Cortex of kidney (tissue), 1 donor: ENCODE data around the gene ZNF878.

Experiments used
- DNase-seq: peaks from one replicate; lab custom pipeline; 2025; lab: John Stamatoyannopoulos, UW

The ZNF878 gene

DNA sequence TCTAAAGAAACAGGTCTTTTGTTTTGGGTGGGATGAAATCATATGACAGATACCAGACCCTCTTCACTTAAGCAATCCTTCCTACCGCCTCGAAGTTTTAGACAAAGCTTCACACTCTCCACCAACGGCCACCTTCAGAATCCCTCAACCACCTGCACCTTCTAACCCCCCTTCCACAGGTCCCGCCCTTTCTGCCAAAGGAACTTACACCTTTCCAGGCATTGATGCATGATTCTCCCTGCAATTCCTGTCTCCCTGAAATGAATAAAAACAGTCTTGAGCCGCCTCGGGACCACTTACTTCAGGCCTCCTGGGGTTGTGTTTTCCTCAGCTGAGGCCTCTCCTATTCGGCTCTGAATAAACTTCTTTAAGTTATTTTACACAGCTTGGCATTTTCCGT is 18.1 kb downstream of the ZNF878 start:
- DNase-seq, result no peak

- DNase-seq, result no peak
Measured at GRCh38 chr19:12034198-12034597, 18.6 kb downstream of the ZNF878 start.

DNA sequence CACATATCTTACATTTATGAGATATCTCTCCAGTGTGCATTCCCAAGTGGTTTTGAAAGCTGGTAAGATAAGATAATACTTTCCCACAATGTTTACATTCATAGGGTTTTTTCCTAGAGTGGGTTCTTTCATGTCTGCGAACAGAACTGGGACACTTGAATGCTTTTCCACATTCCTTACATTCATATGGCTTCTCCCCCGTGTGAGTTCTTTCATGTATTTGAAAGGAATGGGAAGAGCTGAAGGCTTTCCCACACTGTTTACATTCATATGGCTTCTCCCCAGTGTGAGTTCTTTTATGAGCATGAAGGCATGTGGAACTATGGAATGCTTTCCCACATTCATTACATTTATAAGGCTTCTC is 37.0 kb downstream of the ZNF878 start:
- no peak for DNase-seq

GRCh38 chr19:12015015-12015752 is 37.6 kb downstream of the ZNF878 start:
- DNase-seq, result no peak

DNA sequence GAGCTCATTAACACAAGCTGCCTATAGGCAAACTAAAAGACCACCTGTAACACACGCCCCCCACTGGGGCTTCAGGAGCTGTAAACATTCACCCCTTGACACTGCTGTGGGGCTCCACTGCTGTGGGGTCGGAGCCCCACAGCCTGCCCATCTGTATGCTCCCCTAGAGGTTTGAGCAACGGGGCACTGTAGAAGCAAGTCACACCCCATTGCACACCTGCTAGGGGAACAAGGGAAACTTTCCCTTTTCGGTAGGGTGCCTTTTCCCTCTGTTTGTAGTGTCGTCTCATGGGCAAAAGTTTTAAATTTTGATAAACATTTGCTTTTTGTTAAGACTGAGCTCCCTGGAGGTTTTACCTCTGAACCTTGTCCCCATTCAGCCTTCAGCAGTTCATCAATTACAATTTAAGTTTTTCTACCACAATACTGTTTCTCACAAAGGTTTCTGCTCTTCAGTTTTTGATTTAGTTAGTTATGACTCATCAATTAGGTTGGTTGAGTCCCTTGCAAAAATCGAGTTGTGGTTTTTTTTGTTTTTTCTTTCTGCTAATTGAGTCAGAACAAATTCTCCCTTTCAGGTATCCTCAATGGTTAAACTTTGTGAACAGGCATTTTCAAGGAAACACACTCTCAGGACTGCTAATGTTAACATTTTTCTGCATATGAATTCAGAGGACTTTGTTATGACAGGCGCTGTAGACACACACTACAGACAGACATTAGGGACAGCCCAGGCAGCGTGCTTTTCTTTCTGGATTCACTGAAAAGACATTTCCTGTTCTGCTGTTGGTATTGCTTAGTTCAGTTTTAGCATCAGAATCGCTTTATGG is 52.4 kb downstream of the ZNF878 start:
- no peak for DNase-seq

- DNase-seq, result no peak
Measured at GRCh38 chr19:11995174-11995573, 57.6 kb downstream of the ZNF878 start.
